Measurements from ENCODE around the gene ZNF556.

Gene ZNF556

GRCh38 chr19:2906631-2907195, 39.6 kb downstream of the ZNF556 start:
- no peak for DNase-seq

GRCh38 chr19:2912306-2912705, 45.2 kb downstream of the ZNF556 start:
- no peak for DNase-seq

GRCh38 chr19:2917275-2918184, 50.4 kb downstream of the ZNF556 start:
- no peak for DNase-seq

- no peak for DNase-seq
Measured at GRCh38 chr19:2922987-2923386, 55.9 kb downstream of the ZNF556 start.

GRCh38 chr19:2923510-2923909, 56.4 kb downstream of the ZNF556 start:
- DNase-seq = no peak

GRCh38 chr19:2926341-2927031, 59.4 kb downstream of the ZNF556 start:
- no peak for DNase-seq

GRCh38 chr19:2927032-2927430, 59.9 kb downstream of the ZNF556 start:
- no peak for DNase-seq

Measured in NCI-H524 (cell line).